WERI-Rb-1 (cell line): ENCODE data around the gene CDC42BPB.
"Not testable (repeated sequence)": the region's sequence is repeated elsewhere in the genome, so short reads cannot be mapped to it uniquely, and the experiment has no call there.

Source experiments
- DNase-seq: peaks from one replicate; pipeline ENCODE4 v3.0.0-alpha.2; 2020
- H3K27ac ChIP-seq: fragments of 250-450 bp; sonication (Bioruptor Pico); 2 replicates; pipeline ENCODE4 v1.5.1; 2020; ENCODE audit warnings: mild to moderate bottlenecking, moderate library complexity
- H3K27me3 ChIP-seq: fragments of 250-450 bp; sonication (Bioruptor Pico); 2 replicates; pipeline ENCODE4 v1.5.1; 2021; ENCODE audit warnings: mild to moderate bottlenecking, low read depth, moderate library complexity; ENCODE audit not compliant: insufficient read depth, severe bottlenecking
- H3K36me3 ChIP-seq: fragments of 250-450 bp; sonication (Bioruptor Pico); 2 replicates; pipeline ENCODE4 v1.5.1; 2020; ENCODE audit warnings: mild to moderate bottlenecking, moderate library complexity
- H3K4me3 ChIP-seq: 2 replicates; pipeline ENCODE4 v1.5.1; 2011; ENCODE audit warnings: low read depth, mild to moderate bottlenecking, control low read depth, low read length
- H3K9me3 ChIP-seq: fragments of 250-450 bp; sonication (Bioruptor Pico); 2 replicates; pipeline ENCODE4 v1.5.1; 2021; ENCODE audit warnings: mild to moderate bottlenecking, moderate library complexity; ENCODE audit not compliant: severe bottlenecking
- TF ChIP-seq, protein P1 (sequence below): IDR thresholded peaks from 2 replicates; pipeline ENCODE4 v1.5.1; 2011; ENCODE audit warnings: low read depth, mild to moderate bottlenecking, control low read depth, inconsistent platforms, low read length

The CDC42BPB gene

DNA sequence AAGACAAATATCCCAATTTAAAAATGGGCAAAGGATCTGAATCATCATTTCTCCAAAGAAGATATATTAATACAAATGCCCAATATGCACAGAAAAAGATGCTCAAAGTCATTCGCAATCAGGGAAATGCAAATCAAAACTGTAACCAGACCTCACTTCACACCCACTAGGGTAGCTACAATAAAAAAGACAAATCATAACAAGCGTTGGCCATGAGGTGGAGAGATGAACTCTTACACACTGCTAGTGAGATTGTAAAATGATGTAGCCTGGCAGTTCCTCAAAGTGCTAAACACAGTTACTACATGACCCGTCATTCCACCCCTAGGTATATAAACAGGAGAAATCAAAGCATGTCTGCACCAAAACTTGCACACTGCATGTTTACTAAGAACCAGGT, 30.4 kb downstream of the CDC42BPB start:
- TF ChIP-seq, protein P1, sequence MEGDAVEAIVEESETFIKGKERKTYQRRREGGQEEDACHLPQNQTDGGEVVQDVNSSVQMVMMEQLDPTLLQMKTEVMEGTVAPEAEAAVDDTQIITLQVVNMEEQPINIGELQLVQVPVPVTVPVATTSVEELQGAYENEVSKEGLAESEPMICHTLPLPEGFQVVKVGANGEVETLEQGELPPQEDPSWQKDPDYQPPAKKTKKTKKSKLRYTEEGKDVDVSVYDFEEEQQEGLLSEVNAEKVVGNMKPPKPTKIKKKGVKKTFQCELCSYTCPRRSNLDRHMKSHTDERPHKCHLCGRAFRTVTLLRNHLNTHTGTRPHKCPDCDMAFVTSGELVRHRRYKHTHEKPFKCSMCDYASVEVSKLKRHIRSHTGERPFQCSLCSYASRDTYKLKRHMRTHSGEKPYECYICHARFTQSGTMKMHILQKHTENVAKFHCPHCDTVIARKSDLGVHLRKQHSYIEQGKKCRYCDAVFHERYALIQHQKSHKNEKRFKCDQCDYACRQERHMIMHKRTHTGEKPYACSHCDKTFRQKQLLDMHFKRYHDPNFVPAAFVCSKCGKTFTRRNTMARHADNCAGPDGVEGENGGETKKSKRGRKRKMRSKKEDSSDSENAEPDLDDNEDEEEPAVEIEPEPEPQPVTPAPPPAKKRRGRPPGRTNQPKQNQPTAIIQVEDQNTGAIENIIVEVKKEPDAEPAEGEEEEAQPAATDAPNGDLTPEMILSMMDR = no peak
- H3K4me3 ChIP-seq = no peak overlapping the region
- H3K27ac ChIP-seq = no peak overlapping the region
- no peaks in the 10 kb centered on the region; the same call in 1 of the 2 replicates for H3K36me3 ChIP-seq
- H3K27me3 ChIP-seq = no peaks in the 10 kb centered on the region
- H3K9me3 ChIP-seq = peaks cover 5% of the 10 kb centered on the region
- no peak for DNase-seq

DNA sequence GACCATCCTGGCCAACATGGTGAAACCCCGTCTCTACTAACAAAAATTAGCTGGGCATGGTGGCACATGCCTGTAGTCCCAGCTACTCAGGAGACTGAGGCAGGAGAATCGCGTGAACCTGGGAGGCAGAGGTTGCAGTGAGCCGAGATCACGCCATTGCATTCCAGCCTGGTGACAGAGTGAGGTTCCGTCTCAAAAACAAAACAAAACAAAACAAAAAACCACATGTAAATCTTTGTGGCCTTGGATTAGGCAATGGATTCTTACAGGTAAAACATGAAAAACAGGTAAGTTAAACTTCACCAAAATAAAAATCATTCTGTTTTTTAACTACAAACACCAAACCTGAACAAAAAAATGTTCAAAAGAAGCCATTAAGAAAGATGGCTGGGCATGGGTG, 31.2 kb downstream of the CDC42BPB start:
- not testable (repeated sequence) for H3K9me3 ChIP-seq, DNase-seq, H3K27me3 ChIP-seq

GRCh38 chr14:103023881-103024473, 33.4 kb downstream of the CDC42BPB start:
- peaks cover 5% of the 10 kb centered on the region for H3K9me3 ChIP-seq
- no peak for DNase-seq
- no peak overlapping the region for H3K4me3 ChIP-seq
- TF ChIP-seq, protein P1 = no peak
- no peaks in the 10 kb centered on the region for H3K27me3 ChIP-seq
- H3K27ac ChIP-seq = no peak overlapping the region
- no peaks in the 10 kb centered on the region; the same call in 1 of the 2 replicates for H3K36me3 ChIP-seq

More for the DNA sequence above, 31.2 kb downstream of the CDC42BPB start:
- H3K27ac ChIP-seq, H3K4me3 ChIP-seq, H3K36me3 ChIP-seq: not testable (repeated sequence)

- H3K4me3 ChIP-seq = no peak overlapping the region
- no peak overlapping the region for H3K27ac ChIP-seq
- no peaks in the 10 kb centered on the region for H3K27me3 ChIP-seq
- no peak for DNase-seq
- TF ChIP-seq, protein P1 = no peak
- no peaks in the 10 kb centered on the region; the same call in 1 of the 2 replicates for H3K36me3 ChIP-seq
- H3K9me3 ChIP-seq = peaks cover 5% of the 10 kb centered on the region
Observed at GRCh38 chr14:103022685-103023044, 34.7 kb downstream of the CDC42BPB start.

GRCh38 chr14:103022002-103022684, 35.2 kb downstream of the CDC42BPB start:
- TF ChIP-seq, protein P1 = no peak
- Histone ChIP-seq H3K9me3 (peaks cover 5% of the 10 kb centered on the region), H3K4me3 (no peak overlapping the region), H3K36me3 (no peaks in the 10 kb centered on the region; the same call in 1 of the 2 replicates), H3K27me3 (no peaks in the 10 kb centered on the region), H3K27ac (no peak overlapping the region)
- DNase-seq = no peak

GRCh38 chr14:103021684-103022001, 35.7 kb downstream of the CDC42BPB start:
- Histone ChIP-seq H3K27ac (no peak overlapping the region), H3K27me3 (no peaks in the 10 kb centered on the region), H3K9me3 (peaks cover 5% of the 10 kb centered on the region), H3K36me3 (no peaks in the 10 kb centered on the region; the same call in 1 of the 2 replicates), H3K4me3 (no peak overlapping the region)
- DNase-seq = no peak
- TF ChIP-seq, protein P1 = no peak
